ENCODE measurements around the gene NSD1.

NSD1 gene

DNA sequence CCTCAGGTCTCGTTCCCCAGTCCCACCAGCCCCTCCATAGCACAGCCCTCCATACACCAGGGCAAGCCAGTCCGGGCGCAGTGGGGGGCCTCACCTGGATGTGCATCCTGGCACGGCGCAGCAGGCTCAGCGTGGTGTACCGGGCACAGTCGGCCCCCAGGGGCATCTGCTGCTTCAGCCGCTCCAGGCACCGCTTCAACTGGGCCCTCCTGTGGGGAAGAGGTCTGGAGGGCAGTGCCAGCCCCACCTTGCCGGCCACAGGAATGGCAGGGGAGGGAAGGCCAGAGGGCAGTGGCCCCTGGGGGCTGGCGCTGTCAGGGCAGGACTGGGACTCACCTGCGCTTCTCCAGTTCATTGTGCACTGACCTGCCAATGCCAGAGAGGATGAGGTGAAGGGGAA is 176.8 kb downstream of the NSD1 start:
- no peak for DNase-seq

DNA sequence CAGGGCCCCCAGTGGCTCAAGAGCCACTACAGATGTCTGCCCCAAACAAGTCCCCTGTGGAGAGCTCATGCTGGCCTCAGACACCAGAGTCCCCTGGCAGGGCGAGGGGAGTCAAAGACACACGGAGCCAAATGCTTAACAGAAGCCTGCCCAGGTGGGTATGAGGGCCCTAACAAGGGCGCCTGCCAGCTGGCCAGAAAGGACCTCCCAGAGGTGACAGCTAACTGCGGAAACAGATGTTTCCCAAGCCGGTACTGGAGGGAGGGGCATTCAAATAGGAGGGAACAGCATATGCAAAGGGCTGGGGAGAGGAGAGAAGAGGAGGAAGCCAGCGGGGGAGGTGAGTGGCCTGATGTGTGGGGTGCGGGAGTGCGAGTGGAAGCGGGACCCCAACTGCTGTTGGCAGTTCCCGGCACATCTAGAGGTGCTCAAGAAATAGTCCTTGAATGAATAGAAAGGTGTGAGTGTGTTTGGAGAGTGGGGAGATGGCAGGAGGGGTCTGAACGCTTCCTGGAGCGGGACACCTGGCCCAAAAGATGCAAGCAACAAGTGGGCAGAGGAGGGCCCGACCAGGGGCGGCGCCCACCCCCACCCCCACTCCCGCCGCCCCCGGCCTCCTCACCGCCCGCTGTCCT is 177.3 kb downstream of the NSD1 start:
- DNase-seq, result no peak

GRCh38 chr5:177311392-177311722 is 177.8 kb downstream of the NSD1 start:
- no peak for DNase-seq

- peak; percentile 98 for DNase-seq
These were observed 178.4 kb downstream of the NSD1 start, which contains the start of gene MXD3 for GRCh38 chr5:177311723-177312648. Gene MXD3 (minus strand): TSS chr5:177311898. CDS start chr5:177311830, 68 bp downstream.

GRCh38 chr5:177312649-177313181 is 179.1 kb downstream of the NSD1 start:
- peak; percentile 62 for DNase-seq

- DNase-seq, result no peak
These were observed 180.1 kb downstream of the NSD1 start for GRCh38 chr5:177313561-177314259.

- DNase-seq, result no peak
These were observed 181.1 kb downstream of the NSD1 start for GRCh38 chr5:177314376-177315342.

DNA sequence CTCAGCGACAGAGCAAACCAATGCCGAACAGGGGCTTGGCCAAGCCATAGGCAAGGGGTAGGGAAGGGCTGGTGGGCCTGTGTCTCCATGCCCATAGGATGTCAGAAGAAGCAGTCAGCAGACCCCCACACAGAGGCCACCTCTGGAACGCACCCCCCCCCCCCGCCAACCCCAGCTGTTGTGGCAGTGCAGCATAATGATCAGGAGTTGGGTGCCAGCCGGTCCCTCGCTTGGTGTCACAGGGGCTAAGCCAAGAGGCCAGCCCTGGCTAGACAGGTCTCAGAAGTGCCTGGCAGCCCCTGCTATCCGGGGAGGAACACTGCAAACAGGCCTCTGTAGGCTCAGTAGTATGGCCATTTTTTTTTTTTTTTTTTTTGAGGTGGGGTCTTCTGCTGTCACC is 181.8 kb downstream of the NSD1 start:
- no peak for DNase-seq

DNA sequence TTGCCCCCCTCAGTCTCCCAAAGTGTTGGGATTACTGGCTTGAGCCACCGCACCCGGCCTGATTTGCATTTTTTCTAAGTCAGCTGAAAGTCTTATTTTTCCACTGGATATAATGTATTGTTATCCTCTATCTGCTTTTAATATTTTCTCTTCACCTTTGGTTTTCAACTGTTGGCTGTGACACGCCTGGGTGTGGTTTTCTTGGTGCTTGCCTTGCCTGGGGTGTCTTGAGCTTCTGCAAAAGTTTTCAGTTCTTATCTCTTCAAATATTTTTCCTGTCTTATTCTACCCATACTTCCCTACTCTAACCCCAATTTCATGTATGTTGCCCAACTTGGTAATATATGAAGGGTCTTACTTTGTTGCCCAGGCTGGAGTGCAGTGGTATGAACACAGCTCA is 182.4 kb downstream of the NSD1 start:
- DNase-seq, result no peak

- DNase-seq, result peak; percentile 73
These were observed 184.4 kb downstream of the NSD1 start for GRCh38 chr5:177317959-177318377.

DNA sequence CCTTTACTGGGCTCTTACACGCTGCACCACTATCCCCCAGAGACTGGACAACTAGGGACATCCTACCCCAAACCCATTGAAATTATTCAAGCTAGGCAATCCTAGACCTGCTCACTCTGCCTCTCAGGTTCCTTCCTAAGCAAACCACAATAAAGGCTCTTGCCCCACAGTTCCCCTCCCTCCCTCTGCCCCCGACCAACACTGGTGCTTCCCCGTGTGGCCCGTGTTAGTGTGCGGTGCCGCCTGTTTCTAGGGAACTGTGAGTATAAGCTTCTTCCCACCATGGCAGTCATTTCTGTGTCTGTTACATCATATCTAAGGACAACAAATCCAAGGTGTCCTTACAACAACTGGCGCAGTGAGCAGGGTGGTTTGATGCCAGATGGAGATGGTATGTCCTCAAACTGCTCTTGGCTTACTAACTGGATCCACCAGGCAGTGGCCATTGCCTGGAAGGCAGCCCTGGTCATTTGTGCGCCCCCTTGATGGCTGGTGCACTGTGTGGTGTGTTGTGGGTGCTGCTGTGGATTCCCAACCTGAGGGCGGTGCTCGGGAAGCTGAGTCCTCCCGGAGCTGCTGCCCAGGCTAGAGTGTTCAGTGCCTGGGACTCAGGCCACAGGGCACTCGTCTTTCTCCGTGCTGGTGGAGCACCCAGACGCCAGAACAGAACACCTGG is 186.5 kb downstream of the NSD1 start:
- peak; percentile 32 for DNase-seq

- no peak for DNase-seq
These were observed 187.3 kb downstream of the NSD1 start for GRCh38 chr5:177320879-177321278.

DNA sequence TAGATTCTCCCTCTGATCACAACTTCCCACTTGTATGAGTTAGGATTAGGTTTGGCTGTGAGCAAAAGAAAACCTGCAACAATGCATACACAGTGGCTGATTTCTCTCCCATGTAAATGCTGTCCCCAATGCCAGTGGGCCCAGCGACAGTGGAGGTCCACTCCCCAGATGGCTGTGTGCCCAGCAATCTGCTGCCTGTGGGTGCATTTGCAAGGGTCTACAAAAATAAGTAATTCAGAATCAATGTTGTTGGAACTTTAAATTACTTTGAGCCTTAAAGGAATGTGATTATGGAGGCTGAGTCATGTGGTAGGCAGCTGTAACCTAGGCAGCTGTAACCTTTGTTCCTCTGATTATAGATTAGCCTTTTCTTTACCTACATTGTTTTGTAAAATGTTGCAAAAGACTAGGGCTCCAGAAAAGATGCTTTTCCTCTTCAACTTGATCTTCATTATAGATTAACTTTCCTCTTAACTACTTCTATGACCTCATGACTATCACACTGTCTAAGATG is 192.4 kb downstream of the NSD1 start:
- no peak for DNase-seq

- DNase-seq, result no peak
These were observed 194.3 kb downstream of the NSD1 start for GRCh38 chr5:177327539-177328522.

DNA sequence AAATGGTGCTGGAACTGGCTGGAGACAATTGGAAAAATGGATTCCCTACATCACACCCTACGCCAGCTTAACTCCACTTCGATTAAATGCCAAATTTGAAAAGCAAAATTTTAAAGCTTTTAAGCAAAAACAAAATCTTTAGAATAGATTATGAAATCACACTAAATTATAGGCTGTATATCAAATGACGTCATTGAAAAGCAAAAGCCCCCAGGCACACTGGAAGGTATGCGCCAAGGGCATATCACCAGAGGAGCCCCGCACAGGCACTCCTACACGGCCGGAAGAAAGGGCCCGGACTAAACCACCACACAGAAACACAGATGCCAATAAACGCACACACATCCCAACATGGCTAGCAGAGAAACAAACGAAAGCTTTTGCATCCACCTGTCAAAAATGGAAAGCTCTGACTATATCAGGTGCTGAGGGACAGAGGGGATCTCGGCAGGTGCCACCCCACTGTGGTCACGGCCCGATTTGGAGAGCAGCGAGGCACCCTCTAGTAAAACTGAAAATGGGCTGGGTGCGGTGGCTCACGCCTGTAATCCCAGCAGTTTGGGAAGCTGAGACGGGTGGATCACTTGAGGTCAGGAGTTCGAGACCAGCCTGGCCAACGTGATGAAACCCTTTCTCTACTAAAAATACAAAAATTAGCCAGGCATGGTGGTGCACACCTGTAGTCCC is 195.1 kb downstream of the NSD1 start:
- DNase-seq, result no peak

- no peak for DNase-seq
These were observed 196.3 kb downstream of the NSD1 start for GRCh38 chr5:177329883-177330282.

- DNase-seq, result no peak
These were observed 197.6 kb downstream of the NSD1 start for GRCh38 chr5:177330991-177331842.
